HCT116 (cell line): ENCODE data around the gene SIX3. TPM values are rescaled to one million over a fixed set of nuclear protein-coding genes. Genes with fewer than 3 reads are reported as not detected.

Experiments
- ATAC-seq: fragments of 200-7000 bp; cut with Tn5 transposase; 2 replicates; pipeline ENCODE4 v1.9.1; 2020; ENCODE audit warnings: mild to moderate bottlenecking, moderate library complexity
- BruUV-seq: library from RNA; stranded (reverse); fragments of 400-500 nt; replicated peaks from 2 replicates; lab custom pipeline; 2021; lab: Mats Ljungman, UMichigan
- CTCF ChIA-PET: fragments of 300-600 bp; sonication (Branson Sonifier 250); formaldehyde crosslinking; loops from one replicate; lab custom pipeline; 2021; ENCODE audit warnings: antibody characterized with exemption; lab: Charles Lee
- POLR2A ChIA-PET: fragments of 300-600, 350-600 bp; sonication (Branson Sonifier 250); formaldehyde crosslinking; loops from one replicate; lab custom pipeline; 2021; ENCODE audit warnings: antibody characterized with exemption; lab: Charles Lee
- RAD21 ChIA-PET, 2 experiments: fragments of 300-600 bp; sonication (Branson Sonifier 250); formaldehyde crosslinking; loops; one replicate each; lab custom pipeline; 2023; ENCODE audit warnings: low total read pairs in 2 of 2; ENCODE audit not compliant: uncharacterized antibody in 2 of 2, unreplicated experiment in 2 of 2, low non-redundant PET in 1 of 2; lab: Charles Lee
- DNase-seq: peaks from one replicate; pipeline ENCODE4 v3.0.0-alpha.2; 2010; ENCODE audit warnings: low read depth, low spot score
- H2AFZ ChIP-seq: fragments of 200-600 bp; shearing (Covaris generic), sonication (generic); 2 replicates; pipeline ENCODE4 v1.6.1; 2017; ENCODE audit warnings: low read depth, mixed run types, mixed read lengths, antibody characterized with exemption, low read length; ENCODE audit not compliant: poor library complexity, severe bottlenecking
- H3K27ac ChIP-seq: 2 replicates; pipeline ENCODE4 v1.5.1; 2012; ENCODE audit warnings: low read depth, low read length
- H3K27me3 ChIP-seq: fragments of 200-600 bp; sonication (generic); 2 replicates; pipeline ENCODE4 v1.6.1; 2016; ENCODE audit warnings: mixed run types, low read length, mixed read lengths; ENCODE audit not compliant: insufficient read depth
- H3K36me3 ChIP-seq, 2 experiments: fragments of 200-500 bp in 1 of 2; fragments of 200-600 bp in 1 of 2; sonication (Bioruptor generic) in 1 of 2; sonication (generic) in 1 of 2; 2 replicates each; pipeline versions ENCODE4 v1.5.1 to v1.6.1; 2014 to 2016; ENCODE audit warnings: low read length in 2 of 2, inconsistent platforms in 1 of 2, mixed read lengths in 1 of 2, mixed run types in 1 of 2; ENCODE audit not compliant: insufficient read depth in 2 of 2, control insufficient read depth in 1 of 2
- H3K4me1 ChIP-seq, 2 experiments: fragments of 200-600 bp in 1 of 2; sonication (generic) in 1 of 2; 2 replicates each; pipeline versions ENCODE4 v1.5.1 to v1.6.1; 2012 to 2017; ENCODE audit warnings: low read length in 2 of 2, inconsistent platforms in 1 of 2, mild to moderate bottlenecking in 1 of 2, mixed read lengths in 1 of 2, mixed run types in 1 of 2, moderate library complexity in 1 of 2; ENCODE audit not compliant: insufficient read depth in 2 of 2, control insufficient read depth in 1 of 2
- H3K4me2 ChIP-seq: fragments of 200-600 bp; sonication (generic); 2 replicates; pipeline ENCODE4 v1.6.1; 2017; ENCODE audit warnings: mixed run types, low read length, mixed read lengths
- H3K4me3 ChIP-seq, 2 experiments: fragments of 200-600 bp in 1 of 2; sonication (generic) in 1 of 2; replicated peaks in 1 of 2; 2 replicates each; pipeline ENCODE4 v1.5.1; 2011 to 2016; ENCODE audit warnings: low read length in 2 of 2, control low read depth in 1 of 2, low read depth in 1 of 2, mild to moderate bottlenecking in 1 of 2, mixed read lengths in 1 of 2, mixed run types in 1 of 2
- H3K79me2 ChIP-seq: fragments of 200-600 bp; sonication (generic); 2 replicates; pipeline ENCODE4 v1.6.1; 2017; ENCODE audit warnings: mild to moderate bottlenecking, mixed run types, low read length, moderate library complexity, mixed read lengths; ENCODE audit not compliant: insufficient read depth
- H3K9ac ChIP-seq: fragments of 200-600 bp; sonication (generic); 2 replicates; pipeline ENCODE4 v1.6.1; 2016; ENCODE audit warnings: low read length, mixed read lengths
- H3K9me2 ChIP-seq: fragments of 200-600 bp; sonication (generic), shearing (Covaris generic); 2 replicates; pipeline ENCODE4 v1.6.1; 2017; ENCODE audit warnings: mixed run types, mild to moderate bottlenecking, moderate library complexity; ENCODE audit not compliant: insufficient read depth
- H3K9me3 ChIP-seq, 2 experiments: fragments of 200-500 bp in 1 of 2; fragments of 200-600 bp in 1 of 2; sonication (Bioruptor generic) in 1 of 2; sonication (generic) in 1 of 2; 2 replicates each; pipeline ENCODE4 v1.6.1; 2014 to 2017; ENCODE audit warnings: low read length in 2 of 2, mixed read lengths in 2 of 2, inconsistent platforms in 1 of 2, low read depth in 1 of 2, mild to moderate bottlenecking in 1 of 2, mixed run types in 1 of 2, moderate library complexity in 1 of 2; ENCODE audit not compliant: control insufficient read depth in 1 of 2, insufficient read depth in 1 of 2
- H4K20me1 ChIP-seq: fragments of 200-600 bp; sonication (generic), shearing (Covaris generic); 2 replicates; pipeline ENCODE4 v1.6.1; 2017; ENCODE audit warnings: mixed run types, mild to moderate bottlenecking, moderate library complexity; ENCODE audit not compliant: insufficient read depth
- CTCF ChIP-seq, 3 experiments: fragments of 200-600 bp in 1 of 3; sonication (generic) in 1 of 3; IDR thresholded peaks in 2 of 3; conservative IDR thresholded peaks in 1 of 3; 2 replicates each; pipeline ENCODE4 v1.5.1; 2012 to 2017; ENCODE audit warnings: low read depth in 2 of 3, low read length in 2 of 3, antibody characterized with exemption in 1 of 3, borderline replicate concordance in 1 of 3, control low read depth in 1 of 3, mild to moderate bottlenecking in 1 of 3, mixed read lengths in 1 of 3, mixed run types in 1 of 3, moderate library complexity in 1 of 3; ENCODE audit not compliant: insufficient read depth in 1 of 3
- JUND ChIP-seq: IDR thresholded peaks from 2 replicates; pipeline ENCODE4 v1.6.1; 2012
- MAX ChIP-seq: IDR thresholded peaks from 2 replicates; pipeline ENCODE4 v1.6.1; 2012
- POLR2A ChIP-seq: IDR thresholded peaks from 2 replicates; pipeline ENCODE4 v1.7.0; 2011; ENCODE audit warnings: borderline replicate concordance; ENCODE audit not compliant: insufficient read depth, insufficient read length; ENCODE audit errors: extremely low read depth
- POLR2AphosphoS5 ChIP-seq: IDR thresholded peaks from 2 replicates; pipeline ENCODE4 v1.6.1; 2011; ENCODE audit warnings: mild to moderate bottlenecking, low read depth, low read length, moderate library complexity
- SIN3A ChIP-seq: IDR thresholded peaks from 2 replicates; pipeline ENCODE4 v1.6.1; 2012; ENCODE audit warnings: low read depth
- SP1 ChIP-seq: IDR thresholded peaks from 2 replicates; pipeline ENCODE4 v1.6.1; 2012; ENCODE audit warnings: low read depth
- YY1 ChIP-seq: IDR thresholded peaks from 2 replicates; pipeline ENCODE4 v1.6.1; 2011; ENCODE audit warnings: low read length, low read depth, moderate library complexity, mild to moderate bottlenecking; ENCODE audit not compliant: insufficient replicate concordance; ENCODE audit errors: extremely low read depth
- ZBTB33 ChIP-seq: IDR thresholded peaks from 2 replicates; pipeline ENCODE4 v1.6.1; 2011; ENCODE audit warnings: mild to moderate bottlenecking, low read length, moderate library complexity; ENCODE audit not compliant: insufficient replicate concordance; ENCODE audit errors: extremely low read depth
- intact Hi-C: fragments of 100-400 bp; cut with micrococcal nuclease; formaldehyde crosslinking; loops from 2 replicates; pipeline ENCODE4 v1.10.0; 2022
- total RNA-seq: library from RNA; stranded (reverse); gene quantifications from one replicate; pipeline ENCODE4 v1.2.1, GENCODE V29; 2021; ENCODE audit not compliant: unreplicated experiment
- TF ChIP-seq, protein P1 (sequence below): IDR thresholded peaks from 2 replicates; pipeline ENCODE4 v1.6.1; 2012

SIX3 gene
- total RNA-seq, 1 experiment from 2014 or later: 1.2 TPM

DNA sequence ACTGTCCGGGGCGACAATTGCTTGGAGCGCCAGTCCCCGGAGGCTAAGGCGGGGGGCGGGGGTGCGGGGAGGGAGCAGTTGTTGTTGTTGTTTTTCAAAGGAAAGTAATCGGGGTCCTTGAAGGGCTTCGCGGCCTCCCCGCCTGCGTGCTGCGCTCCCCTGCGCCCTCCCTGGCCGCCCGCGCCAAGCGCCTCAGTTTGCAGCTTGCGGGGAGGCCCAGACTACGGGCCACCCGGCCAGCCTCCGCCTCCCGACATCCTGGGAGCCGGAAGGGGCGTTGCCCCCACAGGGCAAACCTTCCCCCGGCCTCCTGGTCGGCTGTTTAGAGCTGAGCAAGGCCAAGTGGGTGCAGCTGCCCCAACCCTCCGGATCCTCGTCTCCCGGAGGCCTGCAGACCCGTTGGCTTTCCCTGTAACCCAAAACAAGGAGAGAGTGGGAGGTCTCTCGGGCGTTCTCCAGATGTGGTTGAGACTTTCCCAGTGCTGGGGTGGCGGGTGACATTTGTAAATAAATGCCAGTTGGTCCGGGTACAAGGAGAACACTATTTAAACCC is 3.7 kb upstream of the SIX3 start:
- CTCF ChIA-PET: interaction anchor here (1.0 to 1.9 kb wide), 4 partner anchors 14 to 458 kb away, joined by 3 to 4 read pairs (median 3); no protein-coding TSS in a partner anchor
- Histone ChIP-seq H3K4me2 (peak overlapping the region; percentile 93), H3K9ac (peak overlapping the region; percentile 74), H2AFZ (peak overlapping the region; percentile 35), H3K9me2 (no peaks in the 10 kb centered on the region), H3K4me1 (peaks cover 14 to 46% of the 10 kb centered on the region in 2 experiments; a peak in 3 of 4 replicates), H4K20me1 (no peaks in the 10 kb centered on the region), H3K27ac (peak overlapping the region; percentile 91), H3K27me3 (no peaks in the 10 kb centered on the region), H3K9me3 (no peaks in the 10 kb centered on the region), H3K79me2 (no peaks in the 10 kb centered on the region), H3K36me3 (no peaks in the 10 kb centered on the region), H3K4me3 (peak overlapping the region; percentile 70 to 80)
- ATAC-seq (peak; percentile 78), DNase-seq (peak; percentile 57)
- no TSS peak for BruUV-seq
- RAD21 ChIA-PET: no interaction called here
- POLR2A ChIA-PET: interaction anchor here (0.8 to 1.2 kb wide), 2 partner anchors 71 to 576 kb away, joined by 3 to 4 read pairs; partner anchors contain the start of genes CAMKMT and SIX2
- TF ChIP-seq JUND (no peak), POLR2AphosphoS5 (peak; percentile 98), POLR2A (peak; percentile 79), YY1 (peak; percentile 56), CTCF (IDR thresholded peaks at IDR 0.05 in 2 of 3, conservative IDR thresholded peaks at IDR 0.05 in 1 of 3; ENCODE audit: borderline replicate concordance in 1 of 3, insufficient read depth in 1 of 3, low read depth in 2 of 3, low read length in 2 of 3) (0 out of 6 replicates have a peak, but pooled peaks of 1 of the 3 experiments have one; percentile 20), ZBTB33 (peak; percentile 69), SP1 (no peak), SIN3A (peak; percentile 83), MAX (peak; percentile 65)
- TF ChIP-seq, protein P1, sequence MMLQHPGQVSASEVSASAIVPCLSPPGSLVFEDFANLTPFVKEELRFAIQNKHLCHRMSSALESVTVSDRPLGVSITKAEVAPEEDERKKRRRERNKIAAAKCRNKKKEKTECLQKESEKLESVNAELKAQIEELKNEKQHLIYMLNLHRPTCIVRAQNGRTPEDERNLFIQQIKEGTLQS: no peak
- intact Hi-C loops: no loop called here
